Stimulated activated CD8-positive, alpha-beta memory T cell treated with anti-CD3 and anti-CD28 coated beads, Interleukin-12 subunit alpha, Interleukin-12 subunit beta, amount 100 ng/mL, for 4 hours (primary cell): ENCODE results near the gene DCDC1.

ENCODE experiments used
- DNase-seq: peaks from one replicate; pipeline ENCODE4 v3.0.0-alpha.2; 2020; ENCODE audit warnings: low read depth

The DCDC1 gene

DNA sequence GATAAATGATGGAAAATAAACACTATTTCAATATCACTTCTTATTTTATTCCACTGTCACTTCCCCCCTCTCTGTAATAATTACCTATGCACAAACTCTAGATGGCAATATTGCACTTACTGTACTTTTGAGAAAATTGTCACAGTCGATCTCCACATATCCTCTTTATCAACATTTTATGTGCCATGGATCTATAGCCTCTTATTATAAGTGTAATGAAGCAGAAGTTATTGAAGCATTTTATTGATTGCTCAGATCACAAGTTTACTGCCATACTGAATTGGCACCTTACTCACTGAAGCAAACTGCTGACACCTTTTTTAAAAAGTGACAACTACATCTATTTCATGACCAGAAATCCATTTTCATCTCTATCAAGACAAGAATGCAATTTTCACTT, 133.4 kb downstream of the DCDC1 start:
- DNase-seq: no peak

DNA sequence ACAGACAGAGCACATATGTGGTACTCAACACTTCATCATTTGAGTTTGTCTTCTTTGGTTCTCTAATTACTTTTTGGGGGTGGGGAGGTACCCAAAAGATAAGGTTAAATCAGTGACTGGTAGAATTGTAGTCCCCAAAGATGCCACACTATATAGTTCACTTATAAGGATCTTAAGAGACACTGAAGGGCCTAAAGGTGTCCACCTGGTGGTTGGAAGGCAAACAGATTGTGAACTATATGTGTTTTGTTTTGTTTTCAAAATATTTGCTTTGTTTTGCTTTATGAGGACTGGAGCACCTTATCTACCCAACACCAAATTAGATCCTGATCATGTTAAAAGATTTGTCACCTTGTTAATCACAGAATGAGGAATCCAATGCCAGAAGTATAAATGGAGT, 136.1 kb downstream of the DCDC1 start:
- DNase-seq: no peak

DNA sequence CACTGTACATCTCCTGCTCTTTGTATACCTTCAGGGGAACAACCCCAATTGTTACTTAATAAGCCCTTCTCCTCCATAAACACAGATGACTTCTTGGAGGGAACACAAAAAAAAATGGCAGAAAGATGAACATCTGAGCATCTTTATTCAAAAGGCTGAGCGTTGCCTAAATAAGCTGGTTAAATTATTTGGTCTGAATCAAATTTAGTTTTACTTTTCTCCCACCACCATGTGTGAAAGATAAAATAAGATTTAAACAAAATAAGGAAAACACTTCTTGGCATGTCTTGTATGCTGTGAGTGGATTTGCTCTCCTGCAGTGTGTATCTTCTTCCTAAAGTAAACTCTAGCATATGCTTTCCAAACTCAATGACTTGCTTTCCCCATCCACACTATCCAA, 137.9 kb downstream of the DCDC1 start:
- no peak for DNase-seq

DNA sequence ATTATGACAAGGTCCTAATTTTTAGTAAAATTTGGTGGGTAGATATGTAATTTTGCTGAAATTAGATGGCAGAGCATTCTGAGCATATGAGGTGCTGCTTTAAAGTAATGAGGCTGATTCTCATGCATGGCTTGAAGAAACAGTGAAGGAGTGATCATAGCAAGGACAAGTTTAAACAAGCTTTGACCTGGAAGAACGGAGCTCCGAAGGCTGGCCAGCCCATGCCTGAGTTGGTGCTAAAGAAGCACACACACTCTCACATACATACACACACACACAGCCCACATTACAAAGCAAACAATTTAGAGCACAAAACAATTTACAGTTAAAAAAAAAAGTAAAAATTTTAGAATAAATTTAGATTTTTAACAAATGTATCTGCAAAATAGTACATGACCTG, 150.7 kb downstream of the DCDC1 start:
- no peak for DNase-seq

DNA sequence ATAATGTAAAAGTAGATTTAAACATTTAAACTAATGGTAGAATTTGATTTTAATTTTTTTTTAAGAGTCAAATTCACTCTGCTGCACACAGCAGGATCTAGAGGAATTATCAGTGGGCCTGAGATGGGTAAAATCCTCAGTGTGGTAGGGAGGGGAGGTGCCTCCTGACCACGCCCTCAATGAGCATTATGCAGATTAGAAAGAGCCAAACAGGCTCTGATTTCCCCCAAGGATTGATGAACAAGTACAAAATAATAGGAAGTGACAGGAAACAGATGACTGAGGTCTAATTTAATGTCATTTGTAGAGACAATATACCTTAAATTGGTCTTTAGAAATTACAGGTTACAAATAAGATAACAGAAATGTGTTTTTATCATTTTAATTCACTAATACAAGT, 155.2 kb downstream of the DCDC1 start:
- no peak for DNase-seq

DNA sequence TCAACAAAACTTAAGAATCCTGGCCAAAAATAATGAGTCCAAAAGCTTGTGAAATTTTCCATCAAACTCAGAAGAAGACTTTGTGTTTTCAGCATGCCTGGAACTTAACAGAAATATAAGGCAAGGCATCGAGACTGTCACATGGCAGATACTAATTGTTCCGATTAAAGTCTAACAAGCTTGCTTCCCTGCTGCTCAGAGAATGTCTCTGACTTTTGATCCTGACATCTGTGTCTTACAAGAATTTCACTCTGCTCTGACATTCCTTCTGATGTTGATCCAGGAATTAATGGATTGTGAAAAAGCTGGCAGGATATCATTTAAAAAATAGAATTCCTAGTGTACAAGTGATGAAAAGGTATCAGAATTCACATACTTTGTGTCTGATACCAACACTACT, 170.2 kb downstream of the DCDC1 start:
- DNase-seq: no peak

DNA sequence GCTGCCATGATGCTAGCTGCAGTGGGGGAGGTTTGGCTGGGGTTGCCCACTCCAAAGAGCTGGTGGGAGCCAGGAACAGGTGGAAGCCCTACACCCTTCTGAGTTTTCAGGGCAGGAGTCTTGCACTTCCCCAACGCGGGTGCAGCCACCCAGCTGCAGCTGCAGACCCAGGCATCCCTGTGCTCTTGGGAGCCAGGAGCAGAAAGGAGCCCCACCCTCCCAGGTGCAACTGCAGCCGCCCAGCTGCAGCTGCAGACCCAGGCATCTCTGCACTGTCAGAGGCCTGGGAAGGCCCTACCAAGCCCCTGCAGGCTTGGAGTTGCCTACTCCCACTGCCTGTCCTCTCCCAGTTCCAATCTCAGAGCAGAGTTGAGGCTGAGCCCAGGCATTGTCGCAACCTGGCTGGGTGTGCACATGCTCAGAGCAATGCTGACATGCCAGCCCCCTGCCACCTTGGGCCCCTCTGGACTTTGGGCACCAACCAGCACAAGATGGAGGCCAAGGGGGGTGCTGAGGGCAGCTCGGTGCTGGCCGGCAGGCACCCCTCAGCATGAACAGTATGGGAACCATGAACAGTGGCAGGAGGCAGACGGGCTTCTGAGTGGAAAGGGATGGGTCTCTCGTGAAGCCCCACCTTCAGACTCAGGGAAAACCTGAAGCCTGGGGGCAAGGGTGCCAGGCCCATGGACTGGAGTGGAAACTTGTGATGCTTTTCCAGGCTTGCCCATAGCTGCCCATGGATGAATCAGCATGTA, 195.4 kb downstream of the DCDC1 start:
- DNase-seq: no peak

DNA sequence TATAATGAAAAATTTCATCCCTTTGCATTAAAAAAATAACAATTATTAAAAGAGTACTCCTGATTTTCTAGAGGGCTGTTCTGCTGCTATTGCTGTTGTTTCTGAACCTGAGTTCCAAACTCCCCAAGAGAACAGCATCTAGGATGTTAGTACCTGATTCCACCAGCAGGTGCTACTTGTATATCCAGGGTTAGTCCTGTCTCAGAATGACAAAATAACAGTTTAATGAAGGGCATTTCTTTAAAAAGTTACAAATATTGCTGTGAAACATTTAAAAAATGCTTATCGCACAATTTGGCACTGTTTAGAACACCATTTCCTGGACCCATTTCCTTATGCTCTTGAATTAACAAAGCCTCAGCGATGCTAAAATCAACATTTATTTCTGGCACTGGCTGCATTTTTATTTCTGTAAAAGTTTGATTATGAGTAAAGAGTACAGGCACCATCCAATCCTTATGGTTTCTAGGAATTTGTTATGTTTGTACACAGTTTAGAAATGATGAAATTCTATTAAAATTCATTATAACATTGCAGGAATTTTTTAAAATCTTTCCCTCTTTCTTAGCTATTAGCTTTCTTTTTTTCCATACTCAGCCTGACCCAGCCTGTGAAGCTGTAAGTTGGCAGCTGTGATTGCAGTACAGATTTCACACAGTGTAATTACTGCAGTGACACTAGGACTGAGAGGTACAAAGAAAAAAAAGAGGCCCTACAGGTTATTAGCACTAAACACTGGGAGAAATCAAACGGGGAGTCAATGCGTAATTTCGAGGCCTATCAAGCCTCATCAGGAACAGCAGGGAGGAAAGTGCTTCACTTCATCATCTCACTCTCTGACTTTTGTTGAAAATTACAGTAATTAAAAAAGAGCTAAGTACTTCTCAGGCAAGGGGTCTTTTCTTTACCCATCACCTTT, 208.8 kb downstream of the DCDC1 start:
- DNase-seq: no peak

DNA sequence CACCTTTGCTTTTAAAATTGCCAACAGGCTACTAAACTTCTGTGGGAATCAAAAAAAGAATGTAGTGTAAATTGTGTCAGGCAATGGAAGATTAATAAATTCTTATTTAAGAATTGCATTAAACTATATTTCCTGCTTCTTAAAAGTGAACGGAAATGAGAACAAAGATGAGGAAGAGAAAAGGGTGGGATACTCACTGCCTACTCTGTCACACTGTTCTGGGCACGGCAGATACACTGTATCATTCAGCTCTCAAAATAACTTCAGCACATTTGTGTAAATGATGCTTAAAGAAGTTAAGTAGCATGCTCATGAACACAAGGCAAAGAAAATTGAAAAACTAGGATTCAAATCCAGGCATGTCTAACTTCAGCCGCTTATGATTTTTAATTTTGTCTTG, 218.7 kb downstream of the DCDC1 start:
- no peak for DNase-seq

DNA sequence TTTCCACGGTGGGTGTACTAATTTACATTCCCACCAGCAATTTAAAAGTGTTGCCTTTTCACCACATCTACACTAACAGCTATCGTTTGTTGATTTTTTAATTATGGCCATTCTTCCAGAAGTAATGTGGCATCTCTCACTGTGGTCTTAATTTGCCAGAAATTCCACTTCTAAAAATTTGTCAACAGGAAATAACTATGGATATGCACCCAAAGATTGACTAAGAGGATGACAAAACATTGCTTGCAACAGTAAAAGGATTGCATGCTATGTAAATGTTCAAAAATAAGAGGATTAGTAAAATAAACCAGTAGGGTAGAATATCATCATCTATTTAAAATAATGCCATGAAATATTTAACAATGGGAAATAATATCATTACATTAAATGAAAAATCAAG, 219.5 kb downstream of the DCDC1 start:
- DNase-seq: no peak

DNA sequence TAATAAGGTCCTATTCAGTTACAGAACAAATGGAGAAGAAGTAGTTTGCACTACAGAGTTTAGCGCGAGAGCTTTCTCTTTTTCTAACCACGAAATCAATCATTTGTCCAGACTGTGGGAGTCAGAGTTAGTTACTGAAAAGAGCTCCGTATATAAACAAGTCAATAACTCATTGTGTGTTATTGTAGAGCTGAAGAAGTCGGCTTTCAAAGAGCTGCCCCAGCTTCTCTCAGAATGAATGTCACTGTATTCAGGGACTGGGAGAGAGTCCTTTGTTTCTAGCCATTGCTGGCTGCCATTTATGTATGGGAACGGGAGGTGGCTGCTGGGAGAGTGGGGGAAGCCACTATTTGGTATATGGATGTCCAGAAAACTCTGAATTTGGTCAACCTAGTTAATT, 227.8 kb downstream of the DCDC1 start:
- DNase-seq: no peak

DNA sequence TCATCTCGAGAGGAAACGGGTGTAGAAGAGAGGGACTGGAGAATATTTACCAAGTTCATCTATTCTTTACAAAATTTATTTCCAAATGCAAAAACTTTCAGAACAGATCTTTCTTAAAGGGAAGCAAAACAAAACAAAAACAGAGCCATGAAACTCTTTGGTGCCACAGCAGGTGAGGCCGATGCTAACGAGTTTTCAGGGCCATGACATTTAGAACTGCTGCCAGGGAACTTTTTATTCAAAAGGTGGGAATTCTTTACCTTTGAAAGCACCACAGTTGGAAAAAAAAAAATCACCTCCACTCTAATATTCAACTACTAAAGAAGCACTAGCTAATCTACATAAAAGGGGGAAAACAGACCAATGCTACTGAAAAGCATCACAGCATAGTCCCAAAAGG, 230.1 kb downstream of the DCDC1 start:
- no peak for DNase-seq

DNA sequence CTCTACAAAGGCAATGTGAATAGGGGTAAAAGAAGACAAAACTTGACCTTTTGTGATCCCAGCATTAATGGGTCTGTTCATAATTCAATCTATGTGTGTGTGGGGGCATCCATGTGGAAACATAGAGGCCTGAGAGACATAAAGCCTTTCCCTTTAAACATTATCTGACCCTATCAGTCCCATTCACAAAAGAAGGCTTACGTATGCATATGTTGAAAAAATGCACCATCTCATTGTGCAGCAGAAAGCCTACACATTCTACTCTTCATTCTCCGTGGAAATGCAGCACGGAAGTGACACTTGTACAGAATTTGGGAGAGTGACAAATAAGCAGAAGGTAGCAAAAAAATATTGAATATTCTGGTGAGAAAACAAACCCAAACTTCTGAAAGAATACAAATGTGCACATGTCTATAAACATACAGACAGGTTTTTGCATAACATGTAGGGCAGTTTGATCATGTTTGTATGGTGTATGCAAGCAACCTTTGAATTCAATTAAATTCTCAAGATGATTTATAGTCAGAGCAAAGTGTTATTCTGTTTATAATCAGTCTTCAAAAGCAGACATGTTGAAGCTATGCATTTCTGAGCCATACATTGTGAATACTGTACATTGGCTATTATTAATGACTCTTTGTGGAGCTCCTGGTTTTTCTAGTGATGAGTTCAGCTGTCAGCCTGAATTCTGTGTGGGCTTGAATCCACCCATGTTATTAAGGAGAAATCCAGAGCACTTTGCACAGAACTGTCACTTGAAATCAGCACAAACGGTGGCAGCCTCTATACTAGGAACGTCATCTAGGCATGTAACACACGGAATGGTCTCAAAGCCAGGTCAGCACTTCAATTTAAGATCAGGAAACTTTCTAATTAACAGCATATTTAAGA, 236.8 kb downstream of the DCDC1 start:
- DNase-seq: no peak

DNA sequence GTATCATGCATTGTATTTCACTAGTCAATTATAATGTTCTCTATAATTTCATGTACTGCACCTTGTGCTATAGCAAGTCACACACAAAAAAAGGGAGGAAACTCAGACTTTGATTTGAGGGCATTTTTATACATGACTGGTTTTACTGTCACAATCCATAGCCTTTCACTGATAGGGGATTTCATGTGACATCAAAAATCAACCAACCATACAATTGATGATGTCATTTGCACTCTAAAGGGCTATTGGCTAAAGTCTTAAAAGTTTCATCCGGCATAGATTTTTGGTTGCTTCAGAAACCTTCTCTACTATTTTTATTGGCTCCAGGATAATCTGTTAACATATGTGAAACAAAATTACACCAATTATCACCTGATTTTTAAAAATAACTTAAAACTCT, 237.8 kb downstream of the DCDC1 start:
- DNase-seq: no peak

DNA sequence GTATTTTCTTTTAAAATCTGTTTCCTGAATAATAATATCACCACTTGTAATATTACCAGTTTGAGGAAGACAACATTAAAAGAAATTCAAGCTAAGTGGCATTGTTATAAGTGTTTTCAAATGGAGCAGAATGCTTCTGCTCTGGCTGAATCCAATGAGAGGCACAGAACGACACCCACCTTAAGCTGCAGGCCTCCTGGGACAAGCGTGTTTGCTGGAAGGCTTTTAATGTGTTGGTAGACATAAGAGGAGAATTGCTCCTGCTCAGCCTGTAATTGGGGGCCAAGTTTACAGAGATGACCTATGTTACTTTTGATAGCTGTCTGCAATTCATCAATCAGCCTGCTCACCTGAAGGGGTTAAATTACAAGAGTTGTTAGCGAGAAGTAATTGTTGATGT, 242.2 kb downstream of the DCDC1 start:
- DNase-seq: no peak

DNA sequence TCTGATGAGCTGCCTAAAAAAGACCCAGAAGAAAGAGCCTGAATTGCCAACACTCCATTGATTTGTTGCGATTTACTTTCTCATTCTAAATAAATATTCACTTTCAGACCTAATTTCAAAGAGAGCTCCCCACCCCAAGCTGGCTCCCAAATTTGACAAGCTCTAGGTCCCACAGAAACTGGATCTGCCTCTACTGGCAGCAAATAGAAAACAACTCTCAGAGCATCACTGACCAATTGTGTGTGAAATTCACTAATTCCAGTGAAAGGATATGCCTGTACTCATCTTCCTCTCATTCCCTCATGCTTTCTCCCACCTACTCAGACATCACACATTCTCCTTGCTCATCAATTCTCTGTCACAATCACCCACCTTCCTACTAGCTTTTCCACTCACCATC, 249.1 kb downstream of the DCDC1 start:
- DNase-seq: no peak

DNA sequence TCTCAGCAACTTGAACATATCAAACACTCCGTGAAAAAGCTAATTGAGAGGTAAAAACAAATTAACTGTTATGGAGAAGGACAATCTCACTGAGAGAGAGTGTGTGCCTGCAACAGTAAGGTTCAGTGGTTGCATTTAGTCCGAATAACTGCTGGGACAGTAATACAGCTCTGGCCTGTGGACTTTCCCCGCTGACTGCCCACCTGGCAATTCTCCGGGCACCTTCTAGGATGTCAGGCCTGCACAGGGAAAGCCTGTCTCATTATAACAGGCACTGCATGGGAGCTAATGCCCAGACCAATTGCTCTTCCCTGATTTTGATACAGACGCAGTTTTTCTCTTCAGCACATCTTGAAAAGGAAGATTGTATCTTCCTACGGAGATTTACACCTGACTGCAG, 251.0 kb downstream of the DCDC1 start:
- DNase-seq: no peak

DNA sequence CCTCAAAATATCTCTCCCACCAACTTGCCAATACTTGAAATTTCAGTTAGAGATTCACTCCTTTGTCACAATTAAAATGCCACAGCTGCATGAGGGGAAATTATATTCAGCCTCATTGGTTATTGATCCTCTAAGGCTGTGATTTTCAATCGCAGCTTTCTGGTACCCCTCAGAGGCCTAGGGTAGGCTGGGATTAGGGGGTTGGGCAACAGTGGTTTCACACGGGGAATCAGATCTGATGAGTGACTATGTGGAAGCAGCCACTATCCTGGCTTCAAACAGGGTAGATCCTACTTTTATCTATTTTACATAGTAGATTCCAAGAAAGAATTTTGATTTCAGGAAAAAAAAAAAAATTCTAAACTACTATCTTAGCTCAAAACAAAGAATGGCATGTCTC, 252.5 kb downstream of the DCDC1 start:
- DNase-seq: no peak

DNA sequence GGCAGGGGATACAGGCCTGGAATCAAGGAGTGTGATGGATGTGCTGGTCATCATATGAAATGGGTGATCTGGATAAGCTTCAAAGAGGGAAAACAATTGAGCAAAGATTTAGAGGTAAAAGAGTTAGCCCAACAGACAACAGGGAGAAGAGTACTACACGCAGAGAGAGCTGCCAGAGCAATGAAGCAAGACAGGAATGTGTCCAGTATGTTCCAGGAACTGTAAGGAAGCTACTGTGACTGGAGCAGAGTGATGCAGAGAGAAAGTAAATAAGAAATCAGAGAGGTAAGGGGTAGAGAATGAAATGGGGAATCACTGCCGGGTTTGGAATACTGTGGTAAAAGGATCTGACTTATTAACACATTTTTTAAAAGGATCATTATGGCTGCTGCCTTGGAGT, 255.1 kb downstream of the DCDC1 start:
- no peak for DNase-seq

DNA sequence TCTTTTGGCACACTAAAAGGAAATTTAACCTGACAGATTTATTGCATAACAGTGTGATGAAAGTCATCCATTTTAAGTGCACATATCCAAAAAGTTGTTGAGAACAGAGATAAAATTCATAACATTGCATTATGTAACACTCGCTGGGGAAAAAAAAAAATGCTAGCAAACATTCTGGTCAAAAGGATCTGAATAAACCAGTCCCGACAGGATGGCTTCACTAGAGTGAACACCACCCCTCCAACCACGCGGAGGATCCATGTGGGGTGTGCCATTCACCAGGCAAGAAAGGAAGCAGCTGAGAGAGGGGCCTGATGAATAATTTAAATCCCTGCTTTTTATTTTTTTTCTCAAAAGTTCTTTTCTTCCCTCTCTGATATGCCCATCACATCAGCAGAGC, 258.7 kb downstream of the DCDC1 start:
- DNase-seq: no peak

DNA sequence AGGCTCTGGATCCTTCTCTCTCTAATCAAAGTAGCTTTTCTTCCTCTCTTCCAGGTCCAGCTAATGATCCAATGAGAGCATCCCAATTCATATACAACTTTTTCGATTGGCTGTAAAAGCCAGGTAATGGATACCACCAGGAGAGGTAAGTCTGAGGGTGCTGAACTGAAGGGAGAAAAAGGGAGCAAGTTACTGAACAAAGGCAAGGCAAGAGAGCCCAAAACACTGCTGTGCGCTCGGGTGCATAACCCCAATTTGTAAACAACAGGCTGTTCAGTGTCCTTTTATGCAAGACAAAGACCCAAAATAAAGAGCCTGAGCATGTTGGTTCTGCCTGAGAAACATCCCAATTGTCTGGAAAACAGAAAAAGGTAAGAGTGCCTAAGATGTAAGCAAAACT, 260.1 kb downstream of the DCDC1 start:
- DNase-seq: no peak

DNA sequence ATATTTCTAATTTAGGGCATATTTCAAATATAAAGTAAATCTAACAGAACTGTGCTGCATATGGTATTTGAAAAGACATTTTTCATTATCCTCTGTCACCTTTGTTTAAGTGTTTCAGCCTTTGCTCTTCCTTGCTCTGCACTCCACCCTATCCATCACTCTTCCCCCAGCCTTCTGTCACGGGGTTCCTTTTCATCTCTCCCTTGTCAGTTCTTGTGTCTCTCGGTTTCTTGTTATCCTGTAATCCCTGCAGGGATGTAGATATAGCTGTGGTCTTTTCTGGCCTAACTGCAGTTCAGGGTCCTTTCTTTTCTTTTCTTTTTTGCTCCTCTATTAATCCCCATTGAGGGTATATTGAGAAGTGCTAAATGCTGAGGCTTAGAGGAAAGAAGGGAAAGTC, 261.9 kb downstream of the DCDC1 start:
- DNase-seq: no peak
